ENCODE measurements around the gene RHOV.

Gene RHOV

DNA sequence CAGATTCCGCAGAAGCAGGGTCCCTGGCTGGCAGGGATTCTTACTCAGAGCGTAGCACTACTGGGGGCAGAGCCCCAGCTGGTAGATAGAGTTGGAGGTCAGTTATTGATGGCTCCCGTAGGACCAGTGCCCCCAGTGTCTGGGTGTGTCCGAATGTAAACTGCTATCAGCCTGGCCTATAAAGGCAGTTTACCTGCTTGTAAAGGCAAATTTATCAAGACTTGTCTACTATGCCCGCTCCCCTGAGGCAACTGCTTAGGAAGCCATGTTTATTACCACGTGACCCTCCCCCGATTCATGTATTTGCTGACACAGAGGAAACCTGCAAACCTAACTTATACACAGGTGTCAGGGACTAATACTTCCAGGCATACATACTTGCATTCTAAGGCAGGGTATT, 44.9 kb downstream of the RHOV start:
- H3K4me2 ChIP-seq (ENCODE audit: low read length): no peak overlapping the region
- H3K4me1 ChIP-seq (ENCODE audit: control insufficient read depth, low read length): no peaks in the 10 kb centered on the region
- H3F3A ChIP-seq (ENCODE audit: control insufficient read depth, insufficient read depth): no peaks in the 10 kb centered on the region
- H4K20me1 ChIP-seq (ENCODE audit: control insufficient read depth, insufficient read depth, low read depth, low read length): no peaks in the 10 kb centered on the region
- H3K4me3 ChIP-seq (ENCODE audit: low read length): no peak overlapping the region
- H3K27me3 ChIP-seq (ENCODE audit: control insufficient read depth, low read length): peaks cover 15% of the 10 kb centered on the region
- no peaks in the 10 kb centered on the region for H3K9me2 ChIP-seq (replicated peaks; ENCODE audit: control insufficient read depth, low read length)
- no peak overlapping the region for H3K27ac ChIP-seq (ENCODE audit: low read depth, low read length)
- no peaks in the 10 kb centered on the region for H3K79me2 ChIP-seq (ENCODE audit: control insufficient read depth, low read length)
- H3K36me3 ChIP-seq (ENCODE audit: control insufficient read depth, low read length): no peaks in the 10 kb centered on the region
- TF ChIP-seq, protein P1, sequence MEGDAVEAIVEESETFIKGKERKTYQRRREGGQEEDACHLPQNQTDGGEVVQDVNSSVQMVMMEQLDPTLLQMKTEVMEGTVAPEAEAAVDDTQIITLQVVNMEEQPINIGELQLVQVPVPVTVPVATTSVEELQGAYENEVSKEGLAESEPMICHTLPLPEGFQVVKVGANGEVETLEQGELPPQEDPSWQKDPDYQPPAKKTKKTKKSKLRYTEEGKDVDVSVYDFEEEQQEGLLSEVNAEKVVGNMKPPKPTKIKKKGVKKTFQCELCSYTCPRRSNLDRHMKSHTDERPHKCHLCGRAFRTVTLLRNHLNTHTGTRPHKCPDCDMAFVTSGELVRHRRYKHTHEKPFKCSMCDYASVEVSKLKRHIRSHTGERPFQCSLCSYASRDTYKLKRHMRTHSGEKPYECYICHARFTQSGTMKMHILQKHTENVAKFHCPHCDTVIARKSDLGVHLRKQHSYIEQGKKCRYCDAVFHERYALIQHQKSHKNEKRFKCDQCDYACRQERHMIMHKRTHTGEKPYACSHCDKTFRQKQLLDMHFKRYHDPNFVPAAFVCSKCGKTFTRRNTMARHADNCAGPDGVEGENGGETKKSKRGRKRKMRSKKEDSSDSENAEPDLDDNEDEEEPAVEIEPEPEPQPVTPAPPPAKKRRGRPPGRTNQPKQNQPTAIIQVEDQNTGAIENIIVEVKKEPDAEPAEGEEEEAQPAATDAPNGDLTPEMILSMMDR (IDR thresholded peaks at IDR 0.05; ENCODE audit: low read depth, low read length, poor library complexity, severe bottlenecking): no peak
- TF ChIP-seq EZH2phosphoT487 (IDR thresholded peaks at IDR 0.05; ENCODE audit: borderline replicate concordance, low read length): no peak
- no peaks in the 10 kb centered on the region for H3K9me3 ChIP-seq (ENCODE audit: control insufficient read depth, insufficient read depth, low read length)

DNA sequence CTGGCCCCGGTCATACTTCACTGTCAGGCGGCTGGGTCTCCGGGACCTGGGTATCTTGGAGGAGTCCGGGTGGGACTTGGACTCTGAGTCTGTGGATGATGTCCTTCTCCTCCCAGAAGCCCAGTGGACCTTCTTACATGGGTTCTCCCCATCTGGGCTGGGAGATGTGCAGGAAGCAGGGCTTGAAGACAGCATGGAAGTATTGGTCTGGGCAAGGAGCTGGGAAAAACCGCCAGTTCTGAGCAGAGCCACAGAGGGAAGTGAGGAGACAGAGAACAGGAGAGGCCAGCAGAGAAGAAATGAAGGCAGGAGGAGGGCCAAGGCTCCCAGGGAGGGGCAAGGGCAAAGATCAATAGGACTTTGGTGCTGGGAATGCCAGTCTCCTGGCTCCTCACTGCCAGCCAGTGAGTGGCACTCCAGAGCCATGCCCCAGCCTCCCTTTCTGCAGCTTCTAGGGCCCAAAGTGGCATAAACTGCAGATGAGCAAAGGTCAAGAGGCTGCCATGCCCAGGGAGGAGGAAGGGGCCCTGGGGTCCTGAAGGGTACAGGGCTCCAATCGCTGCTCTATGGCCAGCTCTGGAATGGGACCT, 45.5 kb downstream of the RHOV start, which contains the start of gene PPP1R14D:
Gene PPP1R14D, minus strand, starts transcription at position 262 of the 590 bp plus-strand sequence. Its CDS starts 67 bp downstream, at position 195.
- Histone ChIP-seq H3K79me2 (ENCODE audit: control insufficient read depth, low read length) (no peaks in the 10 kb centered on the region), H3F3A (ENCODE audit: control insufficient read depth, insufficient read depth) (no peaks in the 10 kb centered on the region), H3K27ac (ENCODE audit: low read depth, low read length) (no peak within 1 kb of the TSS), H3K4me1 (ENCODE audit: control insufficient read depth, low read length) (no peaks in the 10 kb centered on the region), H3K9me2 (replicated peaks; ENCODE audit: control insufficient read depth, low read length) (no peaks in the 10 kb centered on the region), H3K27me3 (ENCODE audit: control insufficient read depth, low read length) (peaks cover 15% of the 10 kb centered on the region), H3K4me2 (ENCODE audit: low read length) (no peak within 1 kb of the TSS), H3K9me3 (ENCODE audit: control insufficient read depth, insufficient read depth, low read length) (no peaks in the 10 kb centered on the region), H3K4me3 (ENCODE audit: low read length) (no peak within 1 kb of the TSS), H4K20me1 (ENCODE audit: control insufficient read depth, insufficient read depth, low read depth, low read length) (no peaks in the 10 kb centered on the region), H3K36me3 (ENCODE audit: control insufficient read depth, low read length) (no peaks in the 10 kb centered on the region)
- TF ChIP-seq, protein P1 (IDR thresholded peaks at IDR 0.05; ENCODE audit: low read depth, low read length, poor library complexity, severe bottlenecking): no peak
- no peak for TF ChIP-seq EZH2phosphoT487 (IDR thresholded peaks at IDR 0.05; ENCODE audit: borderline replicate concordance, low read length)

DNA sequence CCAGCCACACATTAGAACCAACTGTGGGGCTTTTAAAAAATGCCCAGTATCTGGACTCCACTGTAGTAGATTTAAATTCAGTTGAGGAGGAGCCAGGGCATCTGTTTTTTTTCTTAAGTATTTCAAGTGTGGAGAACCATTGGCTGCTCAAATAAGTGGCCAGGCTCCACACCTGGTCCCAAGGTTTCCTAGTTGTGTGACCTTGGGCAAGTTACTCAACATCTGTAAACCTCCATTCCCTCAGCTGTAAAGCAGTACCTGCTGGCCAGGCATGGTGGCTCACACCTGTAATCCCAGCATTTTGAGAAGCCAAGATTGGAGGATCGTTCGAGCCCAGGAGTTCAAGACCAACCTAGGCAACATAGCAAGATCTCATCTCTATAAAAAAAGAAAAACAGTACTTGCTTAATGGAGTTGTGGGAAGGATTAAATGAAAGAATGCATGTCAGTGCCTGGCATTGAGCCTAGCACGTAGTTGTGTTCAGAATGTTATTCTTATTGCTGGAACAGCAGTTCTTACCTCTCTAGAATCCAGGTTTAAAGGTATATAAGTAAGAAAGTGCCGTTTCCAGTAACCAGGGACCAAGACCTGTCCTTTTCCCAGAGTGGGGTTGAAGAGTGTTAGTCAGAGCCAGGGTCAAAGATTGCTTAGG, 47.5 kb downstream of the RHOV start:
- Histone ChIP-seq H3K79me2 (ENCODE audit: control insufficient read depth, low read length) (no peaks in the 10 kb centered on the region), H4K20me1 (ENCODE audit: control insufficient read depth, insufficient read depth, low read depth, low read length) (no peaks in the 10 kb centered on the region), H3K27ac (ENCODE audit: low read depth, low read length) (no peak overlapping the region), H3F3A (ENCODE audit: control insufficient read depth, insufficient read depth) (no peaks in the 10 kb centered on the region), H3K4me3 (ENCODE audit: low read length) (no peak overlapping the region), H3K9me3 (ENCODE audit: control insufficient read depth, insufficient read depth, low read length) (no peaks in the 10 kb centered on the region), H3K27me3 (ENCODE audit: control insufficient read depth, low read length) (peaks cover 15% of the 10 kb centered on the region), H3K9me2 (replicated peaks; ENCODE audit: control insufficient read depth, low read length) (no peaks in the 10 kb centered on the region), H3K4me2 (ENCODE audit: low read length) (no peak overlapping the region), H3K4me1 (ENCODE audit: control insufficient read depth, low read length) (no peaks in the 10 kb centered on the region), H3K36me3 (ENCODE audit: control insufficient read depth, low read length) (no peaks in the 10 kb centered on the region)
- no peak for TF ChIP-seq EZH2phosphoT487 (IDR thresholded peaks at IDR 0.05; ENCODE audit: borderline replicate concordance, low read length)
- TF ChIP-seq, protein P1 (IDR thresholded peaks at IDR 0.05; ENCODE audit: low read depth, low read length, poor library complexity, severe bottlenecking): no peak
